GM10266 (cell line): ENCODE measurements around the gene BBS9.

Experiments
- DNase-seq: peaks from one replicate; pipeline ENCODE4 v3.0.0; 2012; ENCODE audit errors: extremely low spot score
- TF ChIP-seq, protein P1 (sequence below): IDR thresholded peaks from 2 replicates; pipeline ENCODE4 v1.5.1; 2012; ENCODE audit warnings: mild to moderate bottlenecking, low read depth; ENCODE audit not compliant: control insufficient read depth, insufficient read depth; ENCODE audit errors: missing control alignments

The BBS9 gene

DNA sequence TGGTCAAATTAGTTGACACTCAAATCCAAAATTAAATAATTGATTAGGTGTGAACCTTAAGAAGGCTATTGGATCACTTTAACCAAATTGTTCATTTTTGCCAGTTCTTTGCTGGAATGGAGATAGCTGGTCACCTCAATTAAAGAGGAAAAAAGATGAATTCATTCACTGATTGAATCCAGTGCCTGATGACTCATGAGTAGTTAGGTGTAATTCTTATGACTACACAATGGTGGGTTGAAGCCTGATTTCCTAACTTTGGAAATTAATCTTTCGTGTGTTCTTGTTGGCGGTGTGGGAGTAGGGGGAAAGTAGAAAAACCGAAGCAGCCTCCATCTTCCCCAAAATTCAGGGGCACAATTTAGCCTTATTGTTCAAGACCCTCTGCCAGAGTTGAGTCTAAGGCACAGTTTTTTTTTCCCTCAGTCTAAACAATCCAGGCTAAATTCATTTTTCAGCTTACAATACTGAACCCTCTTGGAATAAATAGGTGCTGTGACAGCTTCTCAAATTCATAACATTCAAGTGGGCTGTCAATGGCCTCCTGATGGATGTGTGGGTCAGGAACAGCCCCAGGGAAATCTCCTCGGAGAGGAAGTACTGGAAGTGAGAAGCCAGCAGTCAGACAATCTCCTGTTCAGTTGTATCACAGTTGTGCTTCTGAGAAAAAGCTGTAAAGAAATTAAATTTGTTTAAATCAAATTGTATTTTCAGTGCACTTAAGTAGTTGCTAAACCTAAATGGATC lies 356.6 kb downstream of the BBS9 start:
- DNase-seq: no peak
- TF ChIP-seq, protein P1, sequence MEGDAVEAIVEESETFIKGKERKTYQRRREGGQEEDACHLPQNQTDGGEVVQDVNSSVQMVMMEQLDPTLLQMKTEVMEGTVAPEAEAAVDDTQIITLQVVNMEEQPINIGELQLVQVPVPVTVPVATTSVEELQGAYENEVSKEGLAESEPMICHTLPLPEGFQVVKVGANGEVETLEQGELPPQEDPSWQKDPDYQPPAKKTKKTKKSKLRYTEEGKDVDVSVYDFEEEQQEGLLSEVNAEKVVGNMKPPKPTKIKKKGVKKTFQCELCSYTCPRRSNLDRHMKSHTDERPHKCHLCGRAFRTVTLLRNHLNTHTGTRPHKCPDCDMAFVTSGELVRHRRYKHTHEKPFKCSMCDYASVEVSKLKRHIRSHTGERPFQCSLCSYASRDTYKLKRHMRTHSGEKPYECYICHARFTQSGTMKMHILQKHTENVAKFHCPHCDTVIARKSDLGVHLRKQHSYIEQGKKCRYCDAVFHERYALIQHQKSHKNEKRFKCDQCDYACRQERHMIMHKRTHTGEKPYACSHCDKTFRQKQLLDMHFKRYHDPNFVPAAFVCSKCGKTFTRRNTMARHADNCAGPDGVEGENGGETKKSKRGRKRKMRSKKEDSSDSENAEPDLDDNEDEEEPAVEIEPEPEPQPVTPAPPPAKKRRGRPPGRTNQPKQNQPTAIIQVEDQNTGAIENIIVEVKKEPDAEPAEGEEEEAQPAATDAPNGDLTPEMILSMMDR: no peak

DNA sequence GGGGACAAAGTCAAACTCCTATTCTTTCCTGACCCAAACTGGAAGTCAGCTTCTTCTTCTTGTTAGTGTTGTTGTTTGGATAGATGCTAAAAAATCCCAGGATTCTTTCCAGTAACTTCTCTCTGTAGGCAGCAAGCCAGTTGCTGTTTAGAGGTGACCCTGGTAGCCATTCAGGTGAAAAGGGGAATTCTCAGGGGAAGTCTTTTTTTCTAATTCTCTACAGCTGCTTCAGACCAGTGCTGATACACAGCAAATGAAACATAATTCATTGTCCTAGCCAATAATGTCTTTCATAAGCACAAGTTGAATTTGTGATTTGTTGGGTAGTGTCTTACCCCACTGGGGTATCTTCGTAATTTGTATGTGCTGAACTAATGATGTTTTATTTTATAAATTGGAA lies 357.3 kb downstream of the BBS9 start:
- TF ChIP-seq, protein P1: no peak
- no peak for DNase-seq

DNA sequence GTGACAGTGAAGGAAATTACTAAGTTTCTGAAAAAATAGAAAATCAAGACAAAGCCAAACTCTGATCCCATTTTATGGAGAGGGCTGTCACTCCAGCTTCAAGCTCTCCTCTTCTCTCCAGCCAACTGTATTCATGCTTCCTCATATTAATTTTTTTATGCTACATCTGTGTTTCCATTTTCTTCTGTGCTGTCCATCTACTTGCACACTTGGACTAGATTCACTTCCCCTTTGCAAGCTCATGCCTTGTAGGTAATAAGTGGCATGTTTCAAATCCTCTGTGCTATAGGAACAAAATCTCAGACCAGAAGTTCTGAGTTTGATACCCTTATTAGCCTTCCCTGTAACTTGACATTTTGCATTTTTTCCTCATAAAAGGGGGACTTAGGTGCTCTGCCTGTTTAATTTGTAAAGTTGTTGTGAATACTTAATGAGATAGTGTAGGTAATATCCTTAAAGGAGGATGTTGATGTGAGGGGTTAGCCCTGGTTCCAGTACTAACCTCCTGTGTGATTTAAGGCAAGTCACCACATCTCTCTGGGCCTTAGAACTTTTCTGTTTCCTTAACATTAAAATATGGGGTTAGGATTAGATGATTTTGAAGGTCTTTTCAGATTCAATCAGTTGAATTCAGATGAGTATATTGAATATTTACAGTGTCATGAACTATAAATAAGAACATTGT lies 358.8 kb downstream of the BBS9 start:
- TF ChIP-seq, protein P1: no peak
- DNase-seq: no peak

DNA sequence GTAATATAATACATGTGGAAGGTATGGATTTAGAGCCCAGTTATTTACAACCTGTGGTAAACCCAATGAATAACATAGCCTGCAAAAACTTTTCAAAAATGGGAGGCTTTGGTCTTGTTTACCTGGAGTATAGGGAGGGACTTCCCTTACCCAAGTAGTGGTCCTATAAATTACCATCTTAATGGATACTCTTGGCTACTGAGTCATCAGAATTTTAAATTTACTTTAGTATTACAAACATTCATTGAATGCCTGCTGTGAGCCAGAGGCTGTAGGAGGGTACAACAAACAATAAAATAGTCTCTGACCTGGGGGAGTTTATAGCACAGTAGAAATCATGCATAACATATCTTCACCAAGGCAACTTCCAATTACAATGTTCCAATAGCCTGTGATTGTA lies 365.1 kb downstream of the BBS9 start:
- TF ChIP-seq, protein P1: no peak
- no peak for DNase-seq

DNA sequence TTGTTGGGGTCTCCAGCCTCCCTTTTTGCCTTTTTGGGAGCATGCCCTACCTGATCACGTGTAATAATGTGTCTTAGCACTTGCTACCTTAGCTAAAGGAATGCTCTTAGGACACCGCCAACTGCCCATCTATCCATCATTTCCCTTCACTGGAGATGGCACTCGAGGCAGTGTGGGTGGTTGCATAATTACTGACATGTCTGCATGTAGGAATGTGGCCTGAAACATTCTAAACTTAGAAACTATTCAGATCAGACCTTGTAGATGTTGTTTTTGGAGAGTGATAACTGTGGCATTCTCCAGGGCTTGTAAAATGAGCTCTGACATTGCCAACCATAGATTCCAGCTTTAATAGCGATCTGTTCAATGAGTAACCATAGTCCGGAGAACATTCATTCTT lies 365.8 kb downstream of the BBS9 start:
- TF ChIP-seq, protein P1: no peak
- no peak for DNase-seq

DNA sequence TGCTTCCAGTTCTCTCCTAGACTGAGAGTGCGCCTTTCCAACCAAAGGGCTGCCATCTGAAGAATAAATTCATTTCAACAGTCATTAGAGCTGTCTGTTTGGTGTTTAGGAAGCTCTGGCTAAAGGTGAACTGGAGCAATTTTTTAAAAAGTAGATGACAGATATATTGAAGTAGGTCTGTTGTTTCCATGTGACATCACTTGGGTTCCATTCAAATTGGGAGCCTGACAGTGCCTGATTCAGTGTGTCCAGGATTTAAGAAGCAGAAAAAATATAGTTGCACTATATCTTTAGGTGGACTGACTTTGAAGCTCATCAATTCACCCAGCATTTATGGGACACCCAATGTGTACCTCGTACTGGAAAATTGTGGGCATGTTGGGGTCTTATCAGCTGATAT lies 367.7 kb downstream of the BBS9 start:
- TF ChIP-seq, protein P1: no peak
- DNase-seq: no peak
